ENCODE data around the gene SCNN1A. TPM values are rescaled to one million over a fixed set of nuclear protein-coding genes. Genes with fewer than 3 reads are reported as not detected.

Gene SCNN1A
- total RNA-seq, 1 donor from 2014 or later, result 20.3 TPM

DNA sequence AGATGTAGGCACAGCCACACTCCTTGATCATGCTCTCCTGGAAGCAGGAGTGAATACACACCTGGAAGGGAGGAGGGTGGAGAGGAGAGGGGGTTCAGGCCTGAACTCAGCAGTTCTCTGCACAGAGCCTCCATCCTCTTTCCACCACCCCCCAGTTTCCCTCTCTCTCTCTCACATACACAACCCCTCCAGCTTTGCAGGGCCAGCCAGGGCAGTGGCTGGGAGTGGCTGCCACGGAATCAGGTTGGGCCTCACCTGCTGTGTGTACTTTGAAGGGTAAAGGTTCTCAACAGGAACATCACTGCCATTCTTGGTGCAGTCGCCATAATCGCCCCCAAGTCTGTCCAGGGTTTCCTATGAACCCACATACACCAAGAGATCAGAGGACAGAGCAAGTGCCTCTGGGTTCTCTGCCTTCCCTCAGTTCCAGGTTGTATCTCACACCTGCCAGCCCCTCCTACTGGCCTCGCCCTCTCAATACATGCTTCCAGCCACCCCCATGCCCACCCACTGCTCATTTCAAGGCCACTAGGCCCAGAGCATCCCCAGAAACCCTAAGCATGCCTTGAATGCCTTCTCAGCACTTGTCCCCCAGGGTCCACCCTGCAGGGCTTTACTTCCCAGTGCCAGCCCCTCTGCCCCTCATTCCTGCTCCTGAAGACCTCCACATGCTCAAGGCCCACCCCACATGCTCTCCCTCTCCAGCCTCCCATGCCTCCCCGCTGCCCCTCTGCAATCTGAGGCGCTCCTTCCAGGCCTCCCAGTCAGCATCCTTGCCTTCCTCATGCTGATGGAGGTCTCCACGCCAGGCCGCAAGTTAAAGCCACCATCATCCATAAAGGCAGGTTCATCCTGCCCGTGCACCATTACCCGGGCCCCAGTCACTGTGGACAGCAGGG lies 20.6 kb downstream of the SCNN1A start:
- H3K4me3 Mint-ChIP-seq, result no peak overlapping the region
- H3K27me3 Mint-ChIP-seq (ENCODE audit: low read depth), result no peaks in the 10 kb centered on the region
- H3K9me3 Mint-ChIP-seq, result no peaks in the 10 kb centered on the region
- H3K4me1 Mint-ChIP-seq, result no peaks in the 10 kb centered on the region
- no peak for DNase-seq (ENCODE audit: low spot score in 2 of 2, unreplicated experiment in 2 of 2)
- no peaks in the 10 kb centered on the region for H3K36me3 Mint-ChIP-seq
- TF ChIP-seq, protein P1, sequence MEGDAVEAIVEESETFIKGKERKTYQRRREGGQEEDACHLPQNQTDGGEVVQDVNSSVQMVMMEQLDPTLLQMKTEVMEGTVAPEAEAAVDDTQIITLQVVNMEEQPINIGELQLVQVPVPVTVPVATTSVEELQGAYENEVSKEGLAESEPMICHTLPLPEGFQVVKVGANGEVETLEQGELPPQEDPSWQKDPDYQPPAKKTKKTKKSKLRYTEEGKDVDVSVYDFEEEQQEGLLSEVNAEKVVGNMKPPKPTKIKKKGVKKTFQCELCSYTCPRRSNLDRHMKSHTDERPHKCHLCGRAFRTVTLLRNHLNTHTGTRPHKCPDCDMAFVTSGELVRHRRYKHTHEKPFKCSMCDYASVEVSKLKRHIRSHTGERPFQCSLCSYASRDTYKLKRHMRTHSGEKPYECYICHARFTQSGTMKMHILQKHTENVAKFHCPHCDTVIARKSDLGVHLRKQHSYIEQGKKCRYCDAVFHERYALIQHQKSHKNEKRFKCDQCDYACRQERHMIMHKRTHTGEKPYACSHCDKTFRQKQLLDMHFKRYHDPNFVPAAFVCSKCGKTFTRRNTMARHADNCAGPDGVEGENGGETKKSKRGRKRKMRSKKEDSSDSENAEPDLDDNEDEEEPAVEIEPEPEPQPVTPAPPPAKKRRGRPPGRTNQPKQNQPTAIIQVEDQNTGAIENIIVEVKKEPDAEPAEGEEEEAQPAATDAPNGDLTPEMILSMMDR (IDR thresholded peaks at IDR 0.05; ENCODE audit: unreplicated experiment), result no peak
- H3K27ac Mint-ChIP-seq, result no peak overlapping the region

DNA sequence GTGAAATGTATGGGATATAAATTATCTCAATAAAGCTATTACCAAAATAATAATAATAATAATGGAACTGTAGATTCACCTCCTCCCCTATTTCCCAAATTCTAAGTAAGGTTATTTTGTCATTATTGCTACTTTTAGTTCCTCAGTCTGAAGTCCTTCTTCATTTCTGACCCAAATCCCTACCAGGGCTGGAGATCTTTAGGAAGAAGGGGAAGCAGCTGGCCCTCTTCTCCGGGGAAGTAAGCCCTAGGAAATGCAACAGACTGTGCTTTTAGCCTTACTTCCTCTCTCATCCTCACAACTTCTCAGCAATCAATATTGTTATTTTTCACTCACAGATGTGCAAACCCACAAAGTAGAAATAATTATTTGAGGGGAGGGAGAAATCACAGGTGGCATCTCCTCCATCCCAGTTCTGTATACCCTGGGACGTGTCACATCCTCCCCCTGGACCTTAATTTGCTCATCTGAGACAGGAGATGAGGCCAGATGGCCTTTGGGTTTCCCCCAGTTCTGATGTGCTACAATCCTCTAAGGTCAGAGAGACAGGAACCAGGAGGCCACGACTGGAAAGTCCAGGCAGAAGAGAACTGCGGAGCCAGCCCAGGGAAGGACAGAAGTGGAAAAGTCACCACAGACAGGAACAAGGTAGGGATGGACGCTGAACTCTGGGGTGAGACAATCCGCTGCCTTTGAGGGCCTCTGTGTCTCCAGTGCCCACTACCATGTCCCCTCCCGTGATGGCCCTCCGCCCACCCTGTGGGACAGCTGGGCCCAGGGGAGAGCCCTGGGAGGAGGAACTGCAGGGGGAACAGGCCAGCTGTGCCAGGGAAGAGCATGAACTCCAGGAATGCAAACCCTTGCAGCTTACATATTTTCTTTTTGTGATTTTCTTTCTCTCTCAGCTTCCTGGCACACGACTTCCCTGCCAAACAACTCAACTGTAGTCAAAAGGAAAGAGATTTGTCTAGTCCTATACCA lies 22.9 kb downstream of the SCNN1A start:
- no peaks in the 10 kb centered on the region for H3K27me3 Mint-ChIP-seq (ENCODE audit: low read depth)
- no peaks in the 10 kb centered on the region for H3K36me3 Mint-ChIP-seq
- H3K9me3 Mint-ChIP-seq, result no peaks in the 10 kb centered on the region
- H3K4me3 Mint-ChIP-seq, result no peak overlapping the region
- TF ChIP-seq, protein P1 (IDR thresholded peaks at IDR 0.05; ENCODE audit: unreplicated experiment), result no peak
- H3K27ac Mint-ChIP-seq, result peak overlapping the region; percentile 25
- DNase-seq (ENCODE audit: low spot score in 2 of 2, unreplicated experiment in 2 of 2), result no peak
- H3K4me1 Mint-ChIP-seq, result no peaks in the 10 kb centered on the region

DNA sequence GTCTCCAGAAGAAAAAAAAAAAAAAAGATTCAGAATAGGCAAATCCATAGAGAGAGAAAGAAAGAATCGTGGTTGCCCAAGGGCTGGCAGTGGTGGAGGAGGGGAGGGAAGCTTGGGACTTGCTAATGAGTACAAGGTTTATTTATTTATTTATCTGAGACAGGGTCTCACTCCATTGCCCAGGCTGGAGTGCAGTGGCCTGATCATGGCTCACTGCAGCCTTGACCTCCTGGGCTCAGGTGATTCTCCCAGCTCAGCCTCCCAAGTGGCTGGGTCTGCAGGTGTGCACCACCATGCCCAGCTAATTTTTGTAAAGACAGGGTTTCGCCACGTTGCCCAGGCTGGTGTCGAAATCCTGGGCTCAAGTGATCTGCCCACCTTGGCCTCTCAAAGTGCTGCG lies 23.7 kb downstream of the SCNN1A start:
- H3K36me3 Mint-ChIP-seq, result no peaks in the 10 kb centered on the region
- no peak overlapping the region for H3K4me3 Mint-ChIP-seq
- no peak for DNase-seq (ENCODE audit: low spot score in 2 of 2, unreplicated experiment in 2 of 2)
- TF ChIP-seq, protein P1 (IDR thresholded peaks at IDR 0.05; ENCODE audit: unreplicated experiment), result no peak
- H3K27me3 Mint-ChIP-seq (ENCODE audit: low read depth), result no peaks in the 10 kb centered on the region
- no peak overlapping the region for H3K27ac Mint-ChIP-seq
- H3K4me1 Mint-ChIP-seq, result no peaks in the 10 kb centered on the region
- no peaks in the 10 kb centered on the region for H3K9me3 Mint-ChIP-seq

DNA sequence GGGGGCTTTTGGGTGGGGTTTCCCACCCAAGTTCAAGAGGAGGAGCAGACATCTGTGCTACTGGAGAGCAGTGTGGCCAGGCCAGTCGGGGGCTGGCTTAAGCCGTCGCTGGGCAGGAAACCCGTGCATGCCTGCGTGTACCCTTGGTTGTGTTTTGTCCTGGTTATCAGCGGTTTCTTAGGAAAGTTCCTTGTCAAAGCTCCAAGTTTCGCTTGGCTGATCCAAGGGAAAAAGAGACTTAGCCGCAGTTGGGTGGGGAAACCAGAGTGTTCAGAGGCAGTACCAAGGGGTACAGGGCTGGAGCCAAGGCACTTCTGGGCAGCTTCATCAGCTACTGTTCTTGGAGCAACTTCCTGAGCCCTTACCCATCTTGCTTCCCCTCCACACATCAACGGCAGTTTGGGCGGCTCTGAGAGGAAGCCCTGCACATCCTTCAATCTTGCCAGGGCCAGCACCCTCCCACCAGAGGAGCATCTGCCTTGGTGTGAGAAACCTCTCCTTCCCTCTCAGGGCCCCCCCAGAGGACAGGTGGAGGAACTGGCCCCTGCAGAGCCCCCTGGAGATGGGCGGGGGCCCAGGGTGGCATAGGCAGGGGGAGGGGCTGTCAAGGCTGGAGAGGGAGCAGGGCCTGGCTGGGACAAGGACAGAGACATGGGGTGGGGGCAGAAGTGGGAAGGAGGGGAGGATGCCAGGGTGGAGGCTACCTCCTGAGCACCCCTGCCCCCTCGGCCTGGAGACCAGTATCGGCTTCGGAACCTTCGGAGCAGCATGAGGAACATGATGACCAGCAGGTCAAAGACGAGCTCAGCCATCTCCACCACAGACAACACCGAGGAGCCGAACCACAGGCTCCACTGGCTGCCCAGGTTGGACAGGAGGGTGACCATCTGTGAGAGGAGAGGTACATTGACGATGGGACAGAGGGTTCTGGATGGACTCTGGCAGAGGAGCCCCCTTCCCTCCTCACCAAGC lies 27.7 kb downstream of the SCNN1A start:
- Mint-ChIP-seq H3K27me3 (ENCODE audit: low read depth) (no peaks in the 10 kb centered on the region), H3K36me3 (no peaks in the 10 kb centered on the region), H3K9me3 (no peaks in the 10 kb centered on the region), H3K27ac (no peak overlapping the region), H3K4me3 (no peak overlapping the region), H3K4me1 (peaks cover 21% of the 10 kb centered on the region)
- no peak for DNase-seq (ENCODE audit: low spot score in 2 of 2, unreplicated experiment in 2 of 2)
- TF ChIP-seq, protein P1 (IDR thresholded peaks at IDR 0.05; ENCODE audit: unreplicated experiment), result no peak

DNA sequence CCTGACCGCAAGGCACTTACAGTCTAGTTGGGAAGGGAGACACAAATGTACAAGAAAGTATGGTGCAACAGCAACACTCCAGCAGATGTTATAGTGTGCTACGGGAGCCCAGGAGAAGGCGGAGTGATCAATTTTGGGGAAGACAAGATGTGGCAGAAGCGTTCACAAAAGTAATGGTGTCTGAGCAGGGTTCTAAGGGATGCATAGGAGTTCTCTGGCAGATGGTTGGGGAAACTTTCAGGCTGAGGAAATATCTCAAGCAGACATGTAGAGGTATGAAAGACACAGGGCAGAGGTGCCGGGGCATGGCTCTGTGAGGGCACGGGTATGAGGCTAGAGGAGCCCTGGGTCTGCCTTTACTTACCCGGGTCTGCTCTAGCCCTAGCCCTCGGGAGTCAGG lies 28.4 kb downstream of the SCNN1A start:
- Mint-ChIP-seq H3K4me1 (peaks cover 28% of the 10 kb centered on the region), H3K27ac (no peak overlapping the region)

More for the DNA sequence above, 28.4 kb downstream of the SCNN1A start:
- TF ChIP-seq, protein P1 (IDR thresholded peaks at IDR 0.05; ENCODE audit: unreplicated experiment), result no peak
- Mint-ChIP-seq H3K36me3 (no peaks in the 10 kb centered on the region), H3K4me3 (no peak overlapping the region), H3K27me3 (ENCODE audit: low read depth) (no peaks in the 10 kb centered on the region), H3K9me3 (no peaks in the 10 kb centered on the region)
- no peak for DNase-seq (ENCODE audit: low spot score in 2 of 2, unreplicated experiment in 2 of 2)

All from mesothelial cell of epicardium (in vitro differentiated cells).